Osteoblast (primary cell): ENCODE measurements around the gene CDKN2B-AS1. TPM values are rescaled to one million over a fixed set of nuclear protein-coding genes. Genes with fewer than 3 reads are reported as not detected.

ENCODE experiments used
- DNase-seq: peaks from one replicate; pipeline ENCODE4 v3.0.0; 2011; ENCODE audit warnings: low spot score, mixed read lengths; ENCODE audit not compliant: insufficient read length; ENCODE audit errors: missing footprints
- H2AFZ ChIP-seq: 2 replicates; pipeline ENCODE4 v1.6.0; 2011; ENCODE audit warnings: mild to moderate bottlenecking, low read length
- H3K27ac ChIP-seq: 2 replicates; pipeline ENCODE4 v1.5.1; 2011; ENCODE audit warnings: mild to moderate bottlenecking, low read depth, low read length, moderate library complexity
- H3K27me3 ChIP-seq: 2 replicates; pipeline ENCODE4 v1.6.0; 2012; ENCODE audit warnings: mild to moderate bottlenecking, control low read depth, inconsistent platforms, low read length, moderate library complexity; ENCODE audit not compliant: insufficient read depth
- H3K36me3 ChIP-seq: 2 replicates; pipeline ENCODE4 v1.5.1; 2011; ENCODE audit warnings: mild to moderate bottlenecking, low read length, control low read depth, moderate library complexity; ENCODE audit not compliant: insufficient read depth
- H3K4me1 ChIP-seq: 2 replicates; pipeline ENCODE4 v1.5.1; 2011; ENCODE audit warnings: mild to moderate bottlenecking, low read length, control low read depth, moderate library complexity; ENCODE audit not compliant: insufficient read depth
- H3K4me2 ChIP-seq: 2 replicates; pipeline ENCODE4 v1.6.0; 2011; ENCODE audit warnings: mild to moderate bottlenecking, low read length; ENCODE audit not compliant: insufficient read depth
- H3K4me3 ChIP-seq: fragments of 200-600 bp; sonication (generic); 3 replicates; pipeline ENCODE4 v1.5.1; 2012; ENCODE audit warnings: mild to moderate bottlenecking, low read length, inconsistent platforms; ENCODE audit not compliant: insufficient read depth
- H3K79me2 ChIP-seq: 2 replicates; pipeline ENCODE4 v1.6.0; 2012; ENCODE audit warnings: mild to moderate bottlenecking, low read length, control low read depth, inconsistent platforms; ENCODE audit not compliant: insufficient read depth
- H3K9me3 ChIP-seq: 2 replicates; pipeline ENCODE4 v1.5.1; 2011; ENCODE audit warnings: low read depth, low read length, control low read depth
- H4K20me1 ChIP-seq: 2 replicates; pipeline ENCODE4 v1.6.0; 2012; ENCODE audit warnings: mild to moderate bottlenecking, low read length, control low read depth; ENCODE audit not compliant: insufficient read depth
- total RNA-seq: library from RNA; depleted of rRNA; stranded (reverse); fragments of >200 nt; gene quantifications from 2 replicates; pipeline ENCODE4 v1.2.3, GENCODE V29; 2012
- TF ChIP-seq, protein P1 (sequence below): IDR thresholded peaks from 2 replicates; pipeline ENCODE4 v1.5.1; 2011; ENCODE audit warnings: mild to moderate bottlenecking, low read depth, low read length, moderate library complexity; ENCODE audit errors: extremely low read depth

The CDKN2B-AS1 gene
- total RNA-seq, 1 donor = 15.2 TPM

- Histone ChIP-seq H2AFZ (no peak overlapping the region), H3K4me2 (no peak overlapping the region), H3K27ac (no peak overlapping the region), H3K4me3 (no peak overlapping the region), H3K4me1 (peaks cover 21% of the 10 kb centered on the region), H3K27me3 (no peaks in the 10 kb centered on the region), H4K20me1 (no peaks in the 10 kb centered on the region), H3K36me3 (no peaks in the 10 kb centered on the region), H3K9me3 (no peaks in the 10 kb centered on the region), H3K79me2 (no peaks in the 10 kb centered on the region)
- no peak for DNase-seq
- TF ChIP-seq, protein P1, sequence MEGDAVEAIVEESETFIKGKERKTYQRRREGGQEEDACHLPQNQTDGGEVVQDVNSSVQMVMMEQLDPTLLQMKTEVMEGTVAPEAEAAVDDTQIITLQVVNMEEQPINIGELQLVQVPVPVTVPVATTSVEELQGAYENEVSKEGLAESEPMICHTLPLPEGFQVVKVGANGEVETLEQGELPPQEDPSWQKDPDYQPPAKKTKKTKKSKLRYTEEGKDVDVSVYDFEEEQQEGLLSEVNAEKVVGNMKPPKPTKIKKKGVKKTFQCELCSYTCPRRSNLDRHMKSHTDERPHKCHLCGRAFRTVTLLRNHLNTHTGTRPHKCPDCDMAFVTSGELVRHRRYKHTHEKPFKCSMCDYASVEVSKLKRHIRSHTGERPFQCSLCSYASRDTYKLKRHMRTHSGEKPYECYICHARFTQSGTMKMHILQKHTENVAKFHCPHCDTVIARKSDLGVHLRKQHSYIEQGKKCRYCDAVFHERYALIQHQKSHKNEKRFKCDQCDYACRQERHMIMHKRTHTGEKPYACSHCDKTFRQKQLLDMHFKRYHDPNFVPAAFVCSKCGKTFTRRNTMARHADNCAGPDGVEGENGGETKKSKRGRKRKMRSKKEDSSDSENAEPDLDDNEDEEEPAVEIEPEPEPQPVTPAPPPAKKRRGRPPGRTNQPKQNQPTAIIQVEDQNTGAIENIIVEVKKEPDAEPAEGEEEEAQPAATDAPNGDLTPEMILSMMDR = no peak
Measured at GRCh38 chr9:22046243-22046885, 51.8 kb downstream of the CDKN2B-AS1 start.

- Histone ChIP-seq H3K27ac (no peak overlapping the region), H3K4me1 (peaks cover 21% of the 10 kb centered on the region), H3K36me3 (no peaks in the 10 kb centered on the region), H4K20me1 (no peaks in the 10 kb centered on the region), H2AFZ (no peak overlapping the region), H3K9me3 (no peaks in the 10 kb centered on the region), H3K27me3 (no peaks in the 10 kb centered on the region), H3K79me2 (no peaks in the 10 kb centered on the region), H3K4me3 (no peak overlapping the region), H3K4me2 (no peak overlapping the region)
- DNase-seq = no peak
- TF ChIP-seq, protein P1 = no peak
Measured at GRCh38 chr9:22047596-22047995, 53.0 kb downstream of the CDKN2B-AS1 start.

GRCh38 chr9:22049411-22049810 is 54.8 kb downstream of the CDKN2B-AS1 start:
- Histone ChIP-seq H2AFZ (no peak overlapping the region), H3K79me2 (no peaks in the 10 kb centered on the region), H3K27ac (no peak overlapping the region), H3K9me3 (no peaks in the 10 kb centered on the region), H3K4me2 (no peak overlapping the region), H3K27me3 (no peaks in the 10 kb centered on the region), H3K4me3 (no peak overlapping the region), H3K36me3 (no peaks in the 10 kb centered on the region), H3K4me1 (peaks cover 28% of the 10 kb centered on the region), H4K20me1 (no peaks in the 10 kb centered on the region)
- TF ChIP-seq, protein P1 = no peak
- no peak for DNase-seq

DNA sequence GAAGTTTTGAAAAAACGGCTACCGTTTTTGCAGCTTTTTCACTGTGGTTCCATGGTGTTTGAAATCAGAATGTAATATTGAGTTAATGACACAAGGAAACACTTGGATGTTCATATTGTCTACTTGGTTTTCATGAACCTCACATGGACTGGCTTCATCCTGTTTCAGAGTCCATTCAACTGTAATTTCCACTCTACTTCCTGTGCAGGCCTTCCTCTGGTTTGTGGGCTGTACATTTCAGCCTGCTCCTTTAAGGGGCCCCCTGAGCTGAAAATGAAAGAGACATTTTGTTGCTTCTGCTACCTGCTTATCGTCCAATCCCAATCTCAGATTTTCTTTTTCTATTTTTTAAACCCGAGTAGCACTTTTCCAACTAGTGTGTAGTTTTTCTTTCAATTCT is 56.3 kb downstream of the CDKN2B-AS1 start:
- Histone ChIP-seq H3K4me2 (no peak overlapping the region), H3K4me1 (peaks cover 24% of the 10 kb centered on the region), H3K4me3 (no peak overlapping the region), H3K27me3 (no peaks in the 10 kb centered on the region), H3K9me3 (no peaks in the 10 kb centered on the region), H2AFZ (no peak overlapping the region), H3K36me3 (no peaks in the 10 kb centered on the region), H3K27ac (no peak overlapping the region), H3K79me2 (no peaks in the 10 kb centered on the region), H4K20me1 (no peaks in the 10 kb centered on the region)
- DNase-seq = no peak
- TF ChIP-seq, protein P1 = no peak
